ENCODE measurements around the gene RBP2.

- no peak for TF ChIP-seq CTCF (IDR thresholded peaks at IDR 0.05)
- no peak for TF ChIP-seq POLR2A (IDR thresholded peaks at IDR 0.05)
Measured at GRCh38 chr3:139416275-139416674, 60.0 kb downstream of the RBP2 start.
